HepG2 (cell line): ENCODE data around the gene NRDC. TPM values are rescaled to one million over a fixed set of nuclear protein-coding genes. Genes with fewer than 3 reads are reported as not detected.

Experiments used
- ATAC-seq: fragments of 200-7000 bp; cut with Tn5 transposase; 3 replicates; pipeline ENCODE4 v1.9.1; 2020; ENCODE audit warnings: mild to moderate bottlenecking, moderate library complexity
- BruUV-seq: library from RNA; stranded (reverse); fragments of 400-500 nt; replicated peaks from 2 replicates; lab custom pipeline; 2021; lab: Mats Ljungman, UMichigan
- CTCF ChIA-PET: fragments of 300-600 bp; formaldehyde crosslinking; extraction: SDS; loops from one replicate; lab custom pipeline; 2021; ENCODE audit warnings: low total read pairs, inconsistent platforms, low intra/inter-chr PET ratio; lab: Yijun Ruan, JAX
- POLR2A ChIA-PET: fragments of 350-600 bp; sonication (Branson Sonifier 250); formaldehyde crosslinking; loops from one replicate; lab custom pipeline; 2020; ENCODE audit warnings: antibody characterized with exemption, inconsistent platforms; lab: Yijun Ruan, JAX
- DNase-seq: peaks from one replicate; pipeline ENCODE4 v3.0.0-alpha.2; 2015; ENCODE audit warnings: low spot score
- FAIRE-seq: peaks from 3 replicates; lab custom pipeline; 2011; peaks lifted over from hg19 to GRCh38; lab: Jason Lieb, UNC
- H2AFZ ChIP-seq: one replicate; pipeline ENCODE4 v1.6.1; 2011; ENCODE audit warnings: low read length, inconsistent platforms
- H3K27ac ChIP-seq: fragments of 300-600 bp; 3 replicates; pipeline ENCODE4 v1.8.0; 2011; ENCODE audit warnings: mixed run types, mild to moderate bottlenecking, mixed read lengths, low read length, inconsistent platforms; ENCODE audit not compliant: insufficient read depth; ENCODE audit errors: extremely low read length
- H3K27me3 ChIP-seq, 2 experiments: fragments of 200-600 bp in 1 of 2; 2 replicates in 1 of 2; 3 replicates in 1 of 2; pipeline versions ENCODE4 v1.6.0 to v1.8.0; 2011; ENCODE audit warnings: low read length in 2 of 2, mild to moderate bottlenecking in 2 of 2, moderate library complexity in 2 of 2, inconsistent platforms in 1 of 2; ENCODE audit not compliant: insufficient read depth in 2 of 2, control insufficient read depth in 1 of 2
- H3K36me3 ChIP-seq, 2 experiments: fragments of 200-600 bp in 1 of 2; replicated peaks in 1 of 2; 2 replicates in 1 of 2; 3 replicates in 1 of 2; pipeline versions ENCODE4 v1.5.1 to v1.8.0; 2011; ENCODE audit warnings: low read length in 2 of 2, inconsistent platforms in 1 of 2; ENCODE audit not compliant: insufficient read depth in 2 of 2, control insufficient read depth in 1 of 2
- H3K4me1 ChIP-seq: 2 replicates; pipeline ENCODE4 v1.5.1; 2012; ENCODE audit warnings: low read length, inconsistent platforms; ENCODE audit not compliant: insufficient read depth
- H3K4me2 ChIP-seq: 2 replicates; pipeline ENCODE4 v1.6.0; 2011; ENCODE audit warnings: low read depth, low read length, inconsistent platforms
- H3K4me3 ChIP-seq, 3 experiments: fragments of 200-600 bp in 1 of 3; sonication (generic), shearing (Covaris generic) in 1 of 3; replicated peaks in 1 of 3; 2 replicates each; pipeline ENCODE4 v1.5.1; 2011 to 2016; ENCODE audit warnings: low read length in 3 of 3, inconsistent platforms in 2 of 3, low read depth in 2 of 3, mild to moderate bottlenecking in 2 of 3, control low read depth in 1 of 3, mixed read lengths in 1 of 3; ENCODE audit not compliant: insufficient read depth in 1 of 3
- H3K79me2 ChIP-seq: one replicate; pipeline ENCODE4 v1.6.1; 2011; ENCODE audit warnings: low read length, inconsistent platforms; ENCODE audit not compliant: insufficient read depth
- H3K9ac ChIP-seq: 2 replicates; pipeline ENCODE4 v1.6.0; 2011; ENCODE audit warnings: mild to moderate bottlenecking, low read depth, low read length, inconsistent platforms; ENCODE audit not compliant: insufficient read depth
- H3K9me3 ChIP-seq: 2 replicates; pipeline ENCODE4 v1.5.1; 2012; ENCODE audit warnings: mild to moderate bottlenecking, low read length
- H4K20me1 ChIP-seq: 2 replicates; pipeline ENCODE4 v1.6.0; 2011; ENCODE audit warnings: inconsistent platforms, mild to moderate bottlenecking, low read length, moderate library complexity; ENCODE audit not compliant: insufficient read depth
- BRCA1 ChIP-seq: sonication (generic); formaldehyde crosslinking; IDR thresholded peaks from 2 replicates; pipeline ENCODE4 v1.4.0; 2020; ENCODE audit warnings: missing genetic modification reagents
- GABPB1 ChIP-seq: IDR thresholded peaks from 2 replicates; pipeline ENCODE4 v1.6.1; 2016; ENCODE audit warnings: mild to moderate bottlenecking, missing genetic modification reagents, moderate library complexity, missing compliant biosample characterization
- HNRNPK ChIP-seq: fragments of 200-400 bp; formaldehyde crosslinking; IDR thresholded peaks from 2 replicates; pipeline ENCODE4 v1.6.1; 2018; ENCODE audit warnings: low read length, low read depth, moderate library complexity, mild to moderate bottlenecking; ENCODE audit not compliant: poor library complexity, severe bottlenecking
- JUND ChIP-seq: sonication (generic); formaldehyde crosslinking; IDR thresholded peaks from 2 replicates; pipeline ENCODE4 v1.8.0; 2022; ENCODE audit warnings: mild to moderate bottlenecking, missing genetic modification reagents
- KDM5A ChIP-seq: fragments of 200-600 bp; sonication (generic); IDR thresholded peaks from 2 replicates; pipeline ENCODE4 v1.7.0; 2018; ENCODE audit warnings: antibody characterized with exemption, mild to moderate bottlenecking, low read length, borderline replicate concordance
- MAFG ChIP-seq: sonication (generic); formaldehyde crosslinking; IDR thresholded peaks from 2 replicates; pipeline ENCODE4 v1.5.1; 2020; ENCODE audit warnings: mild to moderate bottlenecking, missing genetic modification reagents
- NPAS2 ChIP-seq: sonication (generic); formaldehyde crosslinking; IDR thresholded peaks from 2 replicates; pipeline ENCODE4 v1.8.0; 2022; ENCODE audit warnings: mild to moderate bottlenecking, missing genetic modification reagents, borderline replicate concordance
- PAXIP1 ChIP-seq: sonication (generic); formaldehyde crosslinking; conservative IDR thresholded peaks from 2 replicates; pipeline ENCODE4 v1.4.0; 2020; ENCODE audit warnings: mild to moderate bottlenecking, missing genetic modification reagents, moderate library complexity
- ZNF619 ChIP-seq: sonication (generic); formaldehyde crosslinking; IDR thresholded peaks from 2 replicates; pipeline ENCODE4 v1.4.0; 2020; ENCODE audit warnings: mild to moderate bottlenecking, missing genetic modification reagents
- WGBS: methylation state at CpG from one replicate; pipeline ENCODE4 v1.1.6; 2017; ENCODE audit warnings: low lambda C conversion rate; 5-methylcytosine and 5-hydroxymethylcytosine counted together
- in situ Hi-C: cut with HindIII; loops from 2 replicates; pipeline ENCODE4 v1.10.0; 2017; ENCODE audit warnings: low pct_unique_long_range_greater_than_20kb; ENCODE audit not compliant: extremely low pct_ligation_motif_present
- intact Hi-C: fragments of 100-400 bp; cut with micrococcal nuclease; formaldehyde crosslinking; loops from one replicate; pipeline ENCODE4 v1.10.0; 2022; ENCODE audit not compliant: unreplicated experiment
- polyA plus RNA-seq, 8 experiments: library from polyadenylated mRNA; depleted of rRNA in 3 of 8; stranded (reverse) in 7 of 8; unstranded in 1 of 8; fragments of >200 nt; fragmentation: Illumina TruSeq in 4 of 8; extraction: Trizol in 4 of 8; gene quantifications; 2 replicates each; pipeline versions ENCODE4 v1.2.1 to v1.2.3, GENCODE V29; 2011 to 2016; ENCODE audit warnings: low read depth in 4 of 8, missing spikeins in 1 of 8, mixed read lengths in 1 of 8; ENCODE audit not compliant: insufficient read depth in 1 of 8
- total RNA-seq, 5 experiments: library from RNA; depleted of rRNA; stranded (reverse); fragments of >200 nt; fragmentation: Illumina TruSeq; extraction: Trizol; gene quantifications; 2 replicates each; pipeline ENCODE4 v1.2.3, GENCODE V29; 2016; ENCODE audit warnings: low read depth in 1 of 5
- TF ChIP-seq, protein P1 (sequence below): IDR thresholded peaks from 2 replicates; pipeline ENCODE4 v1.4.0; 2020; ENCODE audit warnings: mild to moderate bottlenecking, missing genetic modification reagents
- TF ChIP-seq, protein P2 (sequence below): sonication (generic); formaldehyde crosslinking; IDR thresholded peaks from 2 replicates; pipeline ENCODE4 v1.4.0; 2020; ENCODE audit warnings: mild to moderate bottlenecking, missing genetic modification reagents, borderline replicate concordance
- TF ChIP-seq, protein P3 (sequence below): IDR thresholded peaks from 2 replicates; pipeline ENCODE4 v1.6.1; 2016; ENCODE audit warnings: control low read depth

The NRDC gene
- total and polyA plus RNA-seq, 2 of the 13 experiments (the other 11 are each of a cell fraction or from before 2014, with no cell fraction given) = 57.6 to 64.9 TPM

DNA sequence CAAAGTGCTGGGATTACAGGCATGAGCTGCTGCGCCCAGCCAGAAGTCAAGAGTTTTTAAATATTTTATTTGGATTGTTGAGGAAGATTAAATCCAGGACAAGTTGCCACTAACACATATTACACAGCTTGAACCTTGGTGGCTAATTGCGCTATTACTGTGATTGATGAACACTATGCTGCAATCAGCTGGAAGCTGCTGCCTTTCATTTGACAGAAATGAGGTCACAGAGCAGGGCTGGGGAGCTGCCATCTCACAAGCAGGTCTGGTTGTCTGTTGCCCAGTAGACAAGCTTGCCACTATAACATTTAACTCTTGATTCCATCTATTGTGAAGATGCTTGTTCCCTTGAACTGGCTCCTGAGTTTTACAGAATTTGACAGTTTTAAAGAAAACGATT is 37.4 kb upstream of the NRDC start (continued):
- no peak for TF ChIP-seq PAXIP1 (CRISPR knock-in tag)
- TF ChIP-seq, protein P1, sequence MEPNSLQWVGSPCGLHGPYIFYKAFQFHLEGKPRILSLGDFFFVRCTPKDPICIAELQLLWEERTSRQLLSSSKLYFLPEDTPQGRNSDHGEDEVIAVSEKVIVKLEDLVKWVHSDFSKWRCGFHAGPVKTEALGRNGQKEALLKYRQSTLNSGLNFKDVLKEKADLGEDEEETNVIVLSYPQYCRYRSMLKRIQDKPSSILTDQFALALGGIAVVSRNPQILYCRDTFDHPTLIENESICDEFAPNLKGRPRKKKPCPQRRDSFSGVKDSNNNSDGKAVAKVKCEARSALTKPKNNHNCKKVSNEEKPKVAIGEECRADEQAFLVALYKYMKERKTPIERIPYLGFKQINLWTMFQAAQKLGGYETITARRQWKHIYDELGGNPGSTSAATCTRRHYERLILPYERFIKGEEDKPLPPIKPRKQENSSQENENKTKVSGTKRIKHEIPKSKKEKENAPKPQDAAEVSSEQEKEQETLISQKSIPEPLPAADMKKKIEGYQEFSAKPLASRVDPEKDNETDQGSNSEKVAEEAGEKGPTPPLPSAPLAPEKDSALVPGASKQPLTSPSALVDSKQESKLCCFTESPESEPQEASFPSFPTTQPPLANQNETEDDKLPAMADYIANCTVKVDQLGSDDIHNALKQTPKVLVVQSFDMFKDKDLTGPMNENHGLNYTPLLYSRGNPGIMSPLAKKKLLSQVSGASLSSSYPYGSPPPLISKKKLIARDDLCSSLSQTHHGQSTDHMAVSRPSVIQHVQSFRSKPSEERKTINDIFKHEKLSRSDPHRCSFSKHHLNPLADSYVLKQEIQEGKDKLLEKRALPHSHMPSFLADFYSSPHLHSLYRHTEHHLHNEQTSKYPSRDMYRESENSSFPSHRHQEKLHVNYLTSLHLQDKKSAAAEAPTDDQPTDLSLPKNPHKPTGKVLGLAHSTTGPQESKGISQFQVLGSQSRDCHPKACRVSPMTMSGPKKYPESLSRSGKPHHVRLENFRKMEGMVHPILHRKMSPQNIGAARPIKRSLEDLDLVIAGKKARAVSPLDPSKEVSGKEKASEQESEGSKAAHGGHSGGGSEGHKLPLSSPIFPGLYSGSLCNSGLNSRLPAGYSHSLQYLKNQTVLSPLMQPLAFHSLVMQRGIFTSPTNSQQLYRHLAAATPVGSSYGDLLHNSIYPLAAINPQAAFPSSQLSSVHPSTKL (CRISPR knock-in tag) = no peak
- TF ChIP-seq GABPB1 (CRISPR knock-in tag) = no peak
- TF ChIP-seq KDM5A = no peak

DNA sequence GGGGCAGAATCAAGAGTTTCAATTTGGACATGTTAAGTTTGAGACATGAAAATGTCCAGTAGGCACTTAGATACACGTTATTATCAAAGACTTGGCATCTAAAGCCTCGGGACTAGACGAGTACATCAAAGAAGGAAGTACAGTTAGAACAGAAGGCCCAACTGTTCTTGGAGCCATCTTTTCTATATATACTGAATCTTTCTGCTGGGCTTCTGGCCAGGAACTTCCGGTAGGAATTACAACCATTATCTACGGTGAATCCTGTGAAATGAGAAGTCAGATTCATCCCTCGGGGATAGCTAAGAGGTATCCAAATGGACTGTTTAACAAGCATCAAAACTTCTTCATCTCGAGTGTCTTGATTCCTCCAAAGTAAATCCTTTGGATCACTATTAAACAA is 34.4 kb upstream of the NRDC start:
- no peaks in the 10 kb centered on the region for H3K79me2 ChIP-seq
- no peaks in the 10 kb centered on the region for H4K20me1 ChIP-seq
- no peak overlapping the region for H3K4me2 ChIP-seq
- in situ Hi-C loops (no loop called here), intact Hi-C loops (no loop called here)
- BruUV-seq = no TSS peak
- ATAC-seq = no peak
- POLR2A ChIA-PET = no interaction called here
- no peak overlapping the region for H3K4me3 ChIP-seq
- H3K27me3 ChIP-seq = peaks cover 0 to 18% of the 10 kb centered on the region in 2 experiments; a peak in 2 of 5 replicates
- H3K36me3 ChIP-seq = no peaks in the 10 kb centered on the region
- WGBS = 34% methylated on average over 7 of the region's 7 CpGs
- no peak overlapping the region for H3K9ac ChIP-seq
- CTCF ChIA-PET = no interaction called here
- H3K4me1 ChIP-seq = no peaks in the 10 kb centered on the region
- no peak for DNase-seq
- no peaks in the 10 kb centered on the region for H3K9me3 ChIP-seq
- no peak for FAIRE-seq
- H3K27ac ChIP-seq = no peak overlapping the region
- H2AFZ ChIP-seq = no peak overlapping the region
- TF ChIP-seq NPAS2 (CRISPR knock-in tag) (no peak), MAFG (CRISPR knock-in tag) (no peak), JUND (CRISPR knock-in tag) (no peak), ZNF619 (CRISPR knock-in tag) (no peak), BRCA1 (CRISPR knock-in tag) (no peak), HNRNPK (no peak)
- TF ChIP-seq, protein P2, sequence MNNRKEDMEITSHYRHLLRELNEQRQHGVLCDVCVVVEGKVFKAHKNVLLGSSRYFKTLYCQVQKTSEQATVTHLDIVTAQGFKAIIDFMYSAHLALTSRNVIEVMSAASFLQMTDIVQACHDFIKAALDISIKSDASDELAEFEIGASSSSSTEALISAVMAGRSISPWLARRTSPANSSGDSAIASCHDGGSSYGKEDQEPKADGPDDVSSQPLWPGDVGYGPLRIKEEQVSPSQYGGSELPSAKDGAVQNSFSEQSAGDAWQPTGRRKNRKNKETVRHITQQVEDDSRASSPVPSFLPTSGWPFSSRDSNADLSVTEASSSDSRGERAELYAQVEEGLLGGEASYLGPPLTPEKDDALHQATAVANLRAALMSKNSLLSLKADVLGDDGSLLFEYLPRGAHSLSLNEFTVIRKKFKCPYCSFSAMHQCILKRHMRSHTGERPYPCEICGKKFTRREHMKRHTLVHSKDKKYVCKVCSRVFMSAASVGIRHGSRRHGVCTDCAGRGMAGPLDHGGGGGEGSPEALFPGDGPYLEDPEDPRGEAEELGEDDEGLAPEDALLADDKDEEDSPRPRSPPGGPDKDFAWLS (CRISPR knock-in tag) = no peak
- TF ChIP-seq, protein P3, sequence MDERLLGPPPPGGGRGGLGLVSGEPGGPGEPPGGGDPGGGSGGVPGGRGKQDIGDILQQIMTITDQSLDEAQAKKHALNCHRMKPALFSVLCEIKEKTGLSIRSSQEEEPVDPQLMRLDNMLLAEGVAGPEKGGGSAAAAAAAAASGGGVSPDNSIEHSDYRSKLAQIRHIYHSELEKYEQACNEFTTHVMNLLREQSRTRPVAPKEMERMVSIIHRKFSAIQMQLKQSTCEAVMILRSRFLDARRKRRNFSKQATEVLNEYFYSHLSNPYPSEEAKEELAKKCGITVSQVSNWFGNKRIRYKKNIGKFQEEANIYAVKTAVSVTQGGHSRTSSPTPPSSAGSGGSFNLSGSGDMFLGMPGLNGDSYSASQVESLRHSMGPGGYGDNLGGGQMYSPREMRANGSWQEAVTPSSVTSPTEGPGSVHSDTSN (CRISPR knock-in tag) = no peak
